GM04503 (cell line): ENCODE results near the gene PRKD1.

Experiments
- DNase-seq: peaks from one replicate; pipeline ENCODE4 v3.0.0-alpha.2; 2012; ENCODE audit warnings: low read depth

PRKD1 gene

DNA sequence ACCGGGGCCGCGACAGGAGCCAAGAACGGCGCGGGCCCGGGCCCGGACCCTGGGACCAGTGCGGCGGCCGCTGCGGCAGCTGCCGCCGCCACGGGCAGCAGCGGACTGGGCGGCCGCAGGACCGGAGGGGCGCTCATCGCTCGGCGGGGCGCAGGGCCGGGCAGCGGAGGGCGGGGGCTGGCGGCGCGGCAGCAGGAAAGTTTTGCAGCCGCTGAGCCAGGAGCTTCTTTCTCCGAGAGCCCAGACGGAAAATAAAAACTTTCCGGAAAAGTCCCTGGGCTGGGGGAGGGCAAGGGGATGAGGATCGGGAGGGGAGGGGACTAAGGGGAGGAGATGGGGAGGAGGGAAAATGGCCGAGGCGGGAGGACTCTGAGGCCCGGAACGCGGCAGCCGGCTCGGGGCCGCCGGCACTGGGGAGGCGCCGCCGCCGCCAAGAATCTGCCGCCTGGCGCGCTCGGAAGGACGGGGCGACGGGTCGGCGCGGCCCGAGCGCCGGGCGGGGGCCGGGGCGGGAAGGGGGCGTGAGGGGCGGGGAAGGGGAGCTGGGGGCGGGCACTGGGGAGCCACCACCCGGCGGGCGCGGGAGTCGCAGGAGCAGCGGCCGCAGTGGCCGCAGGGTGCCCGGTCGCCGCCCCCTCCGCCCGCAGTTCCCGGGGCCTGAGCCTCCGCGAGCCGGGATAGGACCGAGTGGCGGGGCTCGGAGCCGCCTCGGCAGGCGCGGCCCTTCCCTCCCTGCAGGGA, at the start of gene PRKD1:
TSS of gene PRKD1 (minus strand) at position 472 of the 741 bp plus-strand sequence.
- no peak for DNase-seq

DNA sequence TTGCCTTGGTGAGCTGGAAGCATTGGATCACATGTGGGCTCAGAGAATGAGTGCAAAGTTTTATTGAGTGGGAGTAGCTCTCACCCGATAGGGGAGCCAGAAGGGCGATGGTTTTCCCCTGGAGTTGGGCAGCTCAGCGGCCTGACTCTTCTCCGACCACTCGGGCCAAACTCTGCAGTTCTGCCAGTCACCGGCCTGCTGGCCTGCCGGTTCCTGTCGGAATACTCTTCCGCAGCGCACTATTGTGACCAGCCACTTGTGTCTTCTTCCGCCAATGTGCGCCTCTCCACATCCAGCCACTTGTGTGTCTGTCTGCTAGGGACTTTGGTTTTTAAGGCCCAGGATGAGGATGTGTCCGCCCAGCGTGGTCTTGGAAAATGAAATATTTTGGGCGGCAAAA, 43.5 kb upstream of the PRKD1 start:
- DNase-seq = no peak

DNA sequence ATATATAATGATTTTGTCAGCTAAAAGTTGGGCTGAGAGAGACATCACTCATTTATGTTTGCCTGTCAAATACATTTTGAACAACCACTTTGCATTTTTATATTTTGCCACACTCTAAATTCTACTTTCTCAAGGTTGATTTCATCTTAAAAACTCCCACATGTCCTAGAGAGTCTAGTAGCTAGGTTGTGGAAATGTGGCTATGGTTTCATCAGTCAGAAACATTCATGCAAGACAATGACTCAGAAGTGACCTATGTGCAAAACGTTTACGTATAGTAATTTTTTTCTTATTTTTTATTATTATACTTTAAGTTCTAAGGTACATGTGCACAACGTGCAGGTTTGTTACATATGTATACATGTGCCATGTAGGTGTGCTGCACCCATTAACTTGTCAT, 27.4 kb upstream of the PRKD1 start:
- DNase-seq = no peak

DNA sequence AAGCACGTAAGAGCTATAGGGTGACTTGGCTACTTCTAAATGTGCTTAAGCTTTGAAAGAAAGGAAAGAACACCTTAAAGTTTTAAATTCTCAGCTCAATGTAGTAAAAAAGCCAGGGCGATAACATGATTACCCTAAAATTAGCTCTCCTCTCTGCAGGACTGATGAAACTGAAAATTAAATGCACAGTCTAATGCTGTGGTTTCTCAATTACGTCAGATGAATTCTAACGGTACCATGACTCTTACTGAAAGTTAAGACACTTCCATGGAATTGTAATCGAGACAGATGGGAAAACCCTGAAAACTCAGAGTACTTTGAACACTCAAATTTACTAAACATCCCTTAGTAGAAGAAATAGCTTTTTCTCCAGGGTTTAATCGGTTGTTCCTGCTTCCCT, 25.9 kb upstream of the PRKD1 start:
- no peak for DNase-seq

DNA sequence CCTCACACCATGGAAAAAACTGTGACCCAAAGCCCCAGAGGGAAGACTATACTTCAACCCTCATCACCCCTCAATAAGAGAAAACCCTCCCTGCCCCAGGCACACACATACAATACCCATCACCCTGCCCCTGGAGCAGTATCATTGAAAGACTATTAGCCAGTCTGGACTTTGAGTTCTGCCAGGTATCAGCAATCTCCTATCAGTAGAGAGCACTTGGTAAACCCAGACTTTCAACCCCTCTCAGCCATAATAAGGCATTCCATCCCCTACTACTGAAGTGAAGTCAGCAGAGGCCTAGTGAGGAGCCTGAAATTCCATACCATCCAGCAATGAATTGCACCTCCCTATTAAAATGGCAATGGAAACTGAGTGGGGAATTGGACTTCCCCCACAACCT, 16.4 kb upstream of the PRKD1 start:
- DNase-seq = no peak

DNA sequence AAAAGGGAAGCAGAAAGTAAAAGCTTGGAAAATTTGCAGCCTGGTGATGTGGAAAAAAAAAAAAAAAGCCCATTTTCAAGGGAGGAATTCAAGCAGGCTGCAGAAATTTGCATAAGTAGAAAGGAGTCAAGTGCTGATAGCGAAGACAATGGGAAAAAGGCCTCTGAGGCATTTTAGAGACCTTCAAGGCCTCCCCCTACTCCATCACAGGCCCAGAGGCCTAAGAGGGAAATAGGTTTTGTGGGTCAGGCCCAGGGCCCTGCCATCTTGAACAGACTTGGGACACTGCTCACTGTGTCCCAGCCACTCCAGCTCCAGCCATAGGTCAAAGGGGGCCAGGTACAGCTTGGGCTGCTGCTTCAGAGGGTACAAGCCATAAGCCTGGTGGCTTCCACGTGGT, 13.8 kb upstream of the PRKD1 start:
- no peak for DNase-seq

DNA sequence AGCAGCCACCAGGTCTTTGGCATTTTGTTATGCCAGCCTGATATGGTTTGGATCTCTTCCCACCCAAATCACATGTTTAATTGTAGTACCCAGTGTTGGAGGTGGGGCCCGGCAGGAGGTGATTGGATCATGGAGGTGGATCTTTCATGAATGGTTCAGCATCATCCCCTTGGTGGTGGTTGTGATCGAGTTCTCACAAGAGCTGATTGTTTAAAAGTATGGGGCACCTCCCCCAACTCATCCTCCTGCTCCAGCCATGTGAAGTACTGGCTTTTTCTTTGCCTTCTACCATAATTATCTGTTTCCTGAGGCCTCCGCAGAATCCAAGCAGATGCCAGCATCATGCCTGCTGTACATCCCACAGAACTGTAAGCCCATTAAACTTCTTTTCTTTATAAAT, 12.8 kb upstream of the PRKD1 start:
- DNase-seq = no peak

DNA sequence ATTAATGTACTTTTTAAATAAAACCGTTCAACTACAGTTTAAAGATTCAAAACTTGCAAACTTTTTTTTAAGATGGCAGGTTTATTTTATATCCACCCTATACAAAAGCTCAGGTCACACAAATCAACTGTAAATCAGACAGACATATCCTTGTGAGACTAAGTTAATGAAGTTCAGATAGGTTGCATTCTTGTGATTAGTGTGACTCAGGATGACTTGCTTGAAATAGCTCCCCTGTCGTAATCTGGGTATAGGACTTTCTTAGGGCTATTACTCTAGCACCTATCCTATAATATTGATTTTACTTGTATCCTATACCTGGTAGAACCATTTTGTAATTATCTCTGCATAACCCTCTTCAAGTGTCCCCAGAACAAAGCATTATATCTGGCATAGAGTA, 9.5 kb upstream of the PRKD1 start:
- no peak for DNase-seq

DNA sequence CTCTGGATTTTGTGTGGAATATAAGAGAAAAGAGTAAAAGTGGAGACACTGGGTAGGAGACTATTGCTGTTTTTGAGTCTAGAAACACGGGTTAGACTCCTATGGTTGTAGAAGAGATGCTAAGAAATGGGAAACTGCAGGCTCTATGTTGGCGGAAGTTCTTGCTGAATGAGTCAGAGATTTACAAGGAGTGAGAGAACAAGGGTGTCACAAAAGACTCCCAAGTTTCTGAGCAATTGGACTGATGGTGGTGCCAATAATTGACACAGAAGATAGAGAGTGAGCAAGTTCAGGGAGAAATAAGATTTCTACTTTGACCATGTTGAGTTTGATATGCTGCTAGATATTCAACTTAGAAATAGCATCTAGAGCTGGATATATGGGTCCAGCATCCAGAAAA, 2.6 kb upstream of the PRKD1 start:
- peak; percentile 41 for DNase-seq

DNA sequence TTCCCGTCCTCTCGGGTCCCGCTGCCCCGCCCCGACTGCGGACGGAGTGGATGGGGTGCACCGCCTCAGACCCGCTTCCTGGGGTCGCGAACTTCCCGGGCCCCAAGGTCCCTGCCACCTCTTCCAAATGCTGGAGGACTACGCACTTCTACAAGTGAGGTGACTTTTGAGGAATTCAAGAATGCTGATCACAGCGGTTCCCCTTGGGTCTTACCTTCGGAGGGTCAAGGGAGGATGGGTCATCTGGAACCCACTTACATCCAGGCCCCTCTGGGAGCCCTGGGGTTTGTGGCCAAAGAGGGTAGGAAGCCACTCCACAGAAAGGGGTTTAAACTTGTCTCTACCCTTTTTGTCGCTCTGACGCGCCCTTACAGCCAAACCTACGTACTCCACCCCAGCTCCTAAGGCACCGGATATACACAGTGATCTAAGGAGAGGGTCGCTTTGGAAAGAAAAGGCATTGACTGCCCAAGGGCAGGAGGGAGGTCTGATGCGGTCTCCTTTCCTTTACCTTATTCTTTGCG, 532 bp upstream of the PRKD1 start:
- no peak for DNase-seq

DNA sequence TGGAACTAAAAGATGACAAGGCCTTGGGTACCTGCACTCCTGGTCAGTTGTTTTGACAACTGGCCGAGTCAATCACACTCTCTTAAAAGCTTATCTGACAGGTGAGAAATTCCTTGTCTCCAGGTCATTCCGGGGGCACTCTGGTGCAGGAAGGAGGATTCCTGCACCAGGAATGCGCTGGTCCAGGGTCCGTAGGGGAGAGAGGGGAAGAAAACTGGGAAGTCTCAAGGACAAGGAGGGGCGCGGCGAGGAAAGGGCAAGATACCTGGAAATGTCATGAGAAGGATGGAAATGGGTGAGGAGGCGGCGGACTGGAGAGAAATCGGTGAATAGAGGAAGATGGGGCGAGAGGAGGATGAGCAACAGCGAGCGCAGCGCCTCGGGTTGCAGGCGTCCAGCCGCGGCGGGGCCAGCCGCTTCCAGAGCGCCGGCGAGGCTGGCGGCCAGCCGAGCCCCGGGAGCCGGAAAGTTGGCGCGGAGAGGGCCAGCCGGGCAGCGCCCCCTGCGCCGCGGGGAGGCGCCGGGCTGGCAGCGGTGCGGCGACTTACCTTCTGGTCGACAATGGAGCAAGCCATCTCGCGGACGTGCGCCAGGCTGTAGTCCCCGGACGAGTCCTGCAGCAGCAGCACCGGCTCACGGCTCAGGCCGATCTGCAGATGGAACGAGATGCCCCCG, 809 bp downstream of the PRKD1 start:
- no peak for DNase-seq

DNA sequence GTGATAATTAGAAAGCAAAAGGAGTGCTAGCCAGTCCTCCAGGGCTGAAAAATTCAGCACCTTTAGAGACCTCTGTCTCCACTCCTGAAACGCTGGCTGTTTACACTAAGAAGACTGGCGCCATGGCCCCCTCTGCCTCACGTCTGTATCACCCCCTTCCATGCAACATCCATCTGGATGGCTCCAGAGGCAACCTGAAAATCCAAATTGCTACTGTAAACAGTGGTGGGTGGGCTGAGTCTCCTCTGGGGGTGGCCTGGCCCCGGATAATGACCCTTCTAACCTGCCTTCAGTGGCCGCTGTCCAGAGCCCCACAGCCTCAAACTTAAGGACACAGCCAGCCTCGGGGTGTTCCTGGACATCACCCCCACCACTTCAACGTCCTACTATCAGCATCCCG, 1.4 kb downstream of the PRKD1 start:
- DNase-seq = no peak

DNA sequence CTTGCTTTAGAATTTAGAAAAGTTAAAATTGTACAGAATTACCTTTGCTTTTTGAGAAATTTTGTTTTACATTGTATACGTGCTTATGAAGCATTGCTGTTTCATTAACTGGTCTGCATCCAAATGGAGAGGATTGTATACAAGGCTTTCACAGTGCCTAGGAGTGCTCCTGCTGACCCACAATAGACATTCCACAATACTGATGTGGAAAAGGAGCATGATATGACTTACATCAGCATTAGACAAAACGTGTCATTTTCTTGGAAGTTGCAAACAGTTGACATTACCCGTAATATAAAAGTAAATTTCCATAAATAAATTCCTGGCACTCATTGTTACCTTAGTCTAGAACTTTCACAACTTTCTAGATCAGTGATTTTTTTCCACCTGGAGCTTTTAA, 1.9 kb downstream of the PRKD1 start:
- no peak for DNase-seq

DNA sequence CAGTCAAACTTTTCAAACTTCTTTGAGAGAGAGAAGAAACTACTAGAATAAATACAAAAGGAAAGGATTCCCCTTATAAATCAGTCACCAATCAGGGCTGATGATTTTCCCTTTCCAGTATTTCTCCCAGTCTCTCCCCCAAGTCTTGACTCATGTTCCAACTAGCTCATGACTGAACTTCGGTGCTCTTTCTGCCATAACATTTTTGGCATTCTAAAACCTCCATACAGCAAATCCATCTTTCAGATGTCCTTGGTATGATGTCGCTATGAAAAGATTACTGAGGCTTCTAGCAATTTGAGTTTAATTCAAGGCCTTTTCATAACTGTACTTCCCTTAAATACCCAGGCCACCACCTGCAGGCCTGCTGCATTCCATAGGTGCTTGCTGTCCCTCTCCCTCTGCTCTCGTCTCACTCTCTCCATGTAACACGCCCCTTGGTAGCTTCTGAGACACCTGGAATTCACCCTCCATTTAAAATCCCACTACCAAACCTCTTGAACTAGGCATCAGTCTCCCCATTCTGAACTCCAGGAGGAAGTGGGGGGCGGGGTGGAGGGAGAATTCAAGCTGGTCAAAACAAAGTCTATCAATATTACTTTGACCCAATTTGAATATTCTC, 2.4 kb downstream of the PRKD1 start:
- DNase-seq = peak; percentile 44

DNA sequence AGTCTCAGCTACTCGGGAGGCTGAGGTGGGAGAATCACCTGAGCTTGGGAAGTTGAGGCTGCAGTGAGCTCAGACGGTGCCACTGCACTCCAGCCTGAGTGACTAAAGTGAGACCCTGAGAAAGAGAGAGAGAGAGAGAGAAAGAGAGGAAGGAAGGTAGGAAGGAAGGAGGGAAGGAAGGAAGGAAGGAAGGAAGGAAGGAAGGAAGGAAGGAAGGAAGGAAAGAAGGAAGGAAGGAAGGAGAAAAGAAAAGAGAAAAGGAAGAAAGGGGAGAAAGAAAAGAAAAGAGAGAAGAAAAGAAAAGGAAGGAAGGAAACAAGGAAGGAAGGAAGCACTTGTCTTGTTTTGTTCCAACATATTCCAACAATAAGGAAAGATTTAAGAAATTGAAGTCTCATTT, 7.8 kb downstream of the PRKD1 start:
- DNase-seq = no peak

DNA sequence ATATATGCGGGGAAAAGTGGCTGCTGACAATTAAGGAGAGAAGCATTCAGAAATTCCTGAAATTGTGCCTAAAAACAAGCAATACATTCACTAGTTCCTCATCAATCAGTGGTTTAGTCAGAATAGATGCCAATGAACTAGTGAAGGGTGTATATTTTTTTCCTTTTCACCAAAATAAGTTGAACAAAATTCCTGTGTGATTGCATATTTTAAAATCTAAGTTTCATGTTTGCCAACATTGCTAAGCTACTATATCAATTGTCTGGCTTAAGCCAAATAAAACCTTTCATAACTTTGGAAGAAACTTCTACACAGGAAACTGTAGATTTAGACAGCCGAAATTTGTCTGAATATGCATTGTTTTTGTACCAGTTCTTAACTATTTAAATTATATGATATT, 8.7 kb downstream of the PRKD1 start:
- DNase-seq = no peak

DNA sequence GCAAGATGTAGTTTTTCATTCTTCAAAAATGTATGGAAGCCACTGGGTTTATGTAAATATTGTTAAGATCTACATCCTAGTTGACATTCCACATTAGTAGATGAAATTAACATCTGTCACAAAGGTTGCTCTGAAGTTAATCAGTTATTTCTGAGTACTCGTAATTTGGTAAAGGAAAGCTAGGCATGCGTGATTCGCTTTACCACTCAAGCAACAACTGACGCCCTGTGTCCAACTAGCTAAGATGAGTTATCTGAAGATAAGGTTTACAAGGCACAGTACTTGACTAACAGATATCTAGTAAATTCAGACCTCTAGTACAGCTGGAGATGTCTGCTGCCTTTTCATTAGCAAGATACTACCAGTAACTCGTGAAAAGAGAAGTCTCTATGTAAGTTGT, 14.1 kb downstream of the PRKD1 start:
- no peak for DNase-seq

DNA sequence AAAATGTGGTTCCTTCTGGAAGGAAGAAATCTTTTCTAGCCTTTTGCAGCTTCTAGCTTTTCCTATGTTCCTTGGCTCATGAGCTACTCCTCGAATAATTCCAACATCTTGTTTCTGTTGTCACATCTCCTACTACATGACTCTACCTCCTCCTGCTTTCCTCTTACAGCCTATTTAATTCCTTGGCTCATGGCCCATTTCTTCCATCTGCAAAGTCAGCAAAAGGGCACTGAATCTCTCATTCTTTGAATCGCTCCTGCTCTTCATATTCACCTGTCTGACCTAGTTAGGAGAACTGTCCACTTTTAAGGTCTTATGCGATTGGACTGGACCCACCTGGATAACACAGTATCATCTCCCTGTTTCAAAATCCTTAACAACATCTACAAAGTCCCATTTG, 15.8 kb downstream of the PRKD1 start:
- DNase-seq = no peak

DNA sequence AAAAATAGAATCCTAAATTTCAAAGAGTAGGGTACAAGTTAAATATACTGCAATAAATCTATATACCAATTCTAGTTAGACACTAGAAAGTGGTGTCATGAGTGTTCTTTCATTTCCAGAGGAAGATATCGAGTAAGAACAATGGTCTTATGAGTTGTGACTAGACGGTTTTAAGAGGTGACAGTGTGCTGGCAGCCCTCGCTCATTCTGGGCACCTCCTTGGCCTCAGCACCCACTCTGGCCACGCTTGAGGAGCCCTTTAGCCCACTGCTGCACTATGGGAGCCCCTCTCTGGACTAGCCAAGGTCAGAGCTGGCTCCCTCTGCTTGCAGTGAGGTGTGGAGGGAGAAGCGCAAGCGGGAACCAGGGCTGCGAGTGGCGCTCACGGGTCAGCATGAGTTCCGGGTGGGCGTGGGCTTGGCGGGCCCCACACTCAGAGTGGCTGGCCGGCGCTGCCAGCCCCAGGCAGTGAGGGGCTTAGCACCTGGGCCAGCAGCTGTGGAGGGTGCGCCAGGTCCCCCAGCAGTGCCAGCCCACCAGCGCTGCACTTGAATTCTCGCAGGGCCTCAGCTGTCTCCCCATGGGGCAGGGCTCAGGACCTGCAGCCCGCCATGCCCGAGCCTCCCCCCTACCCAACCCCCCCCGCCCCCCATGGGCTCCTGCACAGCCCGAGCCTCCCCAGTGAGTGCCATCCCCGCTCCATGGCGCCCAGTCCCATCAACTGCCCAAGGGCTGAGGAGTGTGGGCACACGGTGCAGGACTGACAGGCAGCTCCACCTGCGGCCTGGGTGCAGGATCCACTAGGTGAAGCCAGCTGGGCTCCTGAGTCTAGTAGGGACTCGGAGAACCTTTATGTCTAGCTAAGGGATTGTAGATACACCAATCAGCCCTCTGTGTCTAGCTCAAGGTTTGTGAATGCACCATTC, 18.7 kb downstream of the PRKD1 start:
- no peak for DNase-seq

DNA sequence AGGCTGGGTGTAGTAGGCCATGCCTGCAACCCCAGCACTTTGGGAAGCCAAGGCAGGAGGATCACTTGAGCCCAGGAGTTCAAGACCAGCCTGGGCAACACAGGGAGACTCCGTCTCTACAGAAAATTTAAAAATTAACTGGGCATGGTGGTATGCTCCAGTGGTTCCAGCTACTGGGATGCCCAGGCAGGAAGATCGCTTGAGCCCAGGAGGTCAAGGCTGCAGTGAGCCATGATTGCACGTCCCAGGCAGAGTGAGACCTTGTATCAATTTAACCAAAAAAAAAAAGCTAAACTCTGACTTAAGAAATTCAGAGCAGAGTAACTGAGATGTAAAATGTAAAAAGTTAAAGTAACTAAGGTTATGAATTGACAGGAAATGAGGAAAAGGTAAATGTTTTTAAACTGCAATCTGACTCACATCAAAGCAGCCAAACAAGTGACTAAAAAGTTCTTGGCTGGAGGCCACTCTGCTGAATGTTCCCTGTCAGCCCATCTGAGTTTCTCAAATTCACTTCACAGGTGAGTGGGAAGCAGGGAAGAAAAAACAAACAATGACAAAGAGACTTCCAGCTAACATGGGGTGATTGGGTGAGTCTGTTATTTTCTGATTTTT, 21.3 kb downstream of the PRKD1 start:
- no peak for DNase-seq

DNA sequence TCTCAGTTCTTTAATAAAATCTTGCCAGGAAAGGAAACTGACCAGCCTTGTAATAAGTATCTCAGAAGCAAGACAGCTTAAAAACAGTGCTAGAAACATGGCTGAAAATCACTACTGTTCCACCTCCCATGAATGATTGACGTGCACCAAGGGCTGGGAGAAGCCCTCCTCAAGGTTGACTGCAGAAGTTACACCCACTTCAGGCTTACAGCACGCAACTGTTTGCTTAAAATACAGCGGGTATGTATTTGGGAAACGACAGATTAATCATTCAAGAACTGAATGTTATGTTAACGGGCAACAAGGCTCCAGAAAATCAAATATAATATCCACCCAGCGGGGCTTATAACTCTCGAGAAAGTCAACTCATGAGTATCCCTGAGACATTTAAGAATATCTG, 22.1 kb downstream of the PRKD1 start:
- DNase-seq = no peak
